Activated naive CD8-positive, alpha-beta T cell treated with anti-CD3 and anti-CD28 coated beads for 36 hours (primary cell): ENCODE data around the gene MTUS2. TPM values are rescaled to one million over a fixed set of nuclear protein-coding genes. Genes with fewer than 3 reads are reported as not detected.

Experiments
- DNase-seq: peaks from one replicate; pipeline ENCODE4 v3.0.0; 2021
- H3K27ac Mint-ChIP-seq: one replicate; pipeline ENCODE4 v1.8.0; 2022; ENCODE audit warnings: mild to moderate bottlenecking, moderate library complexity, mixed read lengths
- H3K27me3 Mint-ChIP-seq: one replicate; pipeline ENCODE4 v1.8.0; 2022; ENCODE audit warnings: mild to moderate bottlenecking, mixed read lengths
- H3K36me3 Mint-ChIP-seq: one replicate; pipeline ENCODE4 v1.8.0; 2021; ENCODE audit warnings: mild to moderate bottlenecking, mixed read lengths
- H3K4me1 Mint-ChIP-seq: one replicate; pipeline ENCODE4 v1.8.0; 2021; ENCODE audit warnings: mixed read lengths
- H3K4me3 Mint-ChIP-seq: one replicate; pipeline ENCODE4 v1.8.0; 2022; ENCODE audit warnings: mild to moderate bottlenecking, moderate library complexity, mixed read lengths
- H3K9me3 Mint-ChIP-seq: one replicate; pipeline ENCODE4 v1.8.0; 2022; ENCODE audit warnings: mixed read lengths
- total RNA-seq, 2 experiments: library from RNA; stranded (reverse); gene quantifications; one replicate each; pipeline ENCODE4 v1.2.3, GENCODE V29; 2021

MTUS2 gene
- total RNA-seq, 2 experiments from 2014 or later: not detected

- Mint-ChIP-seq H3K9me3 (no peaks in the 10 kb centered on the region), H3K27ac (no peak overlapping the region), H3K4me3 (no peak overlapping the region), H3K27me3 (peaks cover 12% of the 10 kb centered on the region), H3K4me1 (peaks cover 4% of the 10 kb centered on the region), H3K36me3 (peaks cover 25% of the 10 kb centered on the region)
- DNase-seq: no peak
Measured at GRCh38 chr13:29508876-29509252, 688.7 kb downstream of the MTUS2 start.

- H3K36me3 Mint-ChIP-seq: peaks cover 28% of the 10 kb centered on the region
- no peak overlapping the region for H3K4me3 Mint-ChIP-seq
- peak overlapping the region; percentile 34 for H3K27ac Mint-ChIP-seq
- H3K27me3 Mint-ChIP-seq: peaks cover 5% of the 10 kb centered on the region
- peaks cover 5% of the 10 kb centered on the region for H3K4me1 Mint-ChIP-seq
- H3K9me3 Mint-ChIP-seq: no peaks in the 10 kb centered on the region
- DNase-seq: no peak
Measured at GRCh38 chr13:29509999-29510589, 690.0 kb downstream of the MTUS2 start.

- no peak for DNase-seq
- Mint-ChIP-seq H3K27ac (no peak overlapping the region), H3K4me3 (no peak overlapping the region), H3K9me3 (no peaks in the 10 kb centered on the region), H3K4me1 (peaks cover 5% of the 10 kb centered on the region), H3K27me3 (peaks cover under 1% of the 10 kb centered on the region), H3K36me3 (peaks cover 28% of the 10 kb centered on the region)
Measured at GRCh38 chr13:29510651-29511084, 690.5 kb downstream of the MTUS2 start.

GRCh38 chr13:29511106-29511796, 691.1 kb downstream of the MTUS2 start:
- peaks cover 28% of the 10 kb centered on the region for H3K36me3 Mint-ChIP-seq
- H3K27me3 Mint-ChIP-seq: no peaks in the 10 kb centered on the region
- H3K9me3 Mint-ChIP-seq: no peaks in the 10 kb centered on the region
- H3K27ac Mint-ChIP-seq: peak overlapping the region; percentile 17
- no peak overlapping the region for H3K4me3 Mint-ChIP-seq
- no peak for DNase-seq
- H3K4me1 Mint-ChIP-seq: peaks cover 5% of the 10 kb centered on the region

GRCh38 chr13:29511980-29512379, 691.8 kb downstream of the MTUS2 start:
- no peaks in the 10 kb centered on the region for H3K27me3 Mint-ChIP-seq
- no peak overlapping the region for H3K4me3 Mint-ChIP-seq
- no peaks in the 10 kb centered on the region for H3K9me3 Mint-ChIP-seq
- no peak overlapping the region for H3K27ac Mint-ChIP-seq
- peaks cover 5% of the 10 kb centered on the region for H3K4me1 Mint-ChIP-seq
- no peak for DNase-seq
- H3K36me3 Mint-ChIP-seq: peaks cover 32% of the 10 kb centered on the region

GRCh38 chr13:29513002-29513980, 693.2 kb downstream of the MTUS2 start:
- no peak for DNase-seq
- H3K4me1 Mint-ChIP-seq: peaks cover 5% of the 10 kb centered on the region
- peak overlapping the region; percentile 51 for H3K27ac Mint-ChIP-seq
- no peaks in the 10 kb centered on the region for H3K9me3 Mint-ChIP-seq
- no peak overlapping the region for H3K4me3 Mint-ChIP-seq
- no peaks in the 10 kb centered on the region for H3K27me3 Mint-ChIP-seq
- H3K36me3 Mint-ChIP-seq: peaks cover 38% of the 10 kb centered on the region

GRCh38 chr13:29513981-29514719, 694.0 kb downstream of the MTUS2 start:
- Mint-ChIP-seq H3K9me3 (no peaks in the 10 kb centered on the region), H3K27me3 (no peaks in the 10 kb centered on the region), H3K27ac (peak overlapping the region; percentile 58), H3K4me3 (no peak overlapping the region), H3K36me3 (peaks cover 30% of the 10 kb centered on the region), H3K4me1 (peaks cover 5% of the 10 kb centered on the region)
- DNase-seq: no peak

- H3K27ac Mint-ChIP-seq: no peak overlapping the region
- no peak for DNase-seq
- H3K27me3 Mint-ChIP-seq: no peaks in the 10 kb centered on the region
- H3K9me3 Mint-ChIP-seq: no peaks in the 10 kb centered on the region
- peaks cover 29% of the 10 kb centered on the region for H3K36me3 Mint-ChIP-seq
- H3K4me3 Mint-ChIP-seq: no peak overlapping the region
- peaks cover 5% of the 10 kb centered on the region for H3K4me1 Mint-ChIP-seq
Measured at GRCh38 chr13:29514720-29515310, 694.7 kb downstream of the MTUS2 start.

GRCh38 chr13:29515372-29515771, 695.2 kb downstream of the MTUS2 start:
- H3K36me3 Mint-ChIP-seq: peaks cover 32% of the 10 kb centered on the region
- no peaks in the 10 kb centered on the region for H3K9me3 Mint-ChIP-seq
- no peak overlapping the region for H3K4me3 Mint-ChIP-seq
- H3K27me3 Mint-ChIP-seq: no peaks in the 10 kb centered on the region
- no peak for DNase-seq
- peaks cover 5% of the 10 kb centered on the region for H3K4me1 Mint-ChIP-seq
- H3K27ac Mint-ChIP-seq: no peak overlapping the region

- Mint-ChIP-seq H3K9me3 (no peaks in the 10 kb centered on the region), H3K27ac (no peak overlapping the region), H3K27me3 (no peaks in the 10 kb centered on the region), H3K36me3 (peaks cover 36% of the 10 kb centered on the region), H3K4me1 (peaks cover 5% of the 10 kb centered on the region), H3K4me3 (no peak overlapping the region)
- no peak for DNase-seq
Measured at GRCh38 chr13:29516012-29516411, 695.9 kb downstream of the MTUS2 start.

GRCh38 chr13:29516880-29517279, 696.7 kb downstream of the MTUS2 start:
- H3K27ac Mint-ChIP-seq: no peak overlapping the region
- DNase-seq: no peak
- H3K27me3 Mint-ChIP-seq: no peaks in the 10 kb centered on the region
- peaks cover 3% of the 10 kb centered on the region for H3K4me1 Mint-ChIP-seq
- no peaks in the 10 kb centered on the region for H3K9me3 Mint-ChIP-seq
- H3K36me3 Mint-ChIP-seq: peaks cover 39% of the 10 kb centered on the region
- no peak overlapping the region for H3K4me3 Mint-ChIP-seq

GRCh38 chr13:29519921-29520320, 699.8 kb downstream of the MTUS2 start:
- no peak overlapping the region for H3K27ac Mint-ChIP-seq
- no peak for DNase-seq
- peaks cover 42% of the 10 kb centered on the region for H3K36me3 Mint-ChIP-seq
- H3K9me3 Mint-ChIP-seq: no peaks in the 10 kb centered on the region
- H3K27me3 Mint-ChIP-seq: no peaks in the 10 kb centered on the region
- H3K4me3 Mint-ChIP-seq: no peak overlapping the region
- no peaks in the 10 kb centered on the region for H3K4me1 Mint-ChIP-seq

GRCh38 chr13:29520671-29521070, 700.5 kb downstream of the MTUS2 start:
- Mint-ChIP-seq H3K4me3 (no peak overlapping the region), H3K27ac (no peak overlapping the region), H3K9me3 (no peaks in the 10 kb centered on the region), H3K27me3 (no peaks in the 10 kb centered on the region), H3K36me3 (peaks cover 43% of the 10 kb centered on the region), H3K4me1 (no peaks in the 10 kb centered on the region)
- DNase-seq: no peak

- no peaks in the 10 kb centered on the region for H3K4me1 Mint-ChIP-seq
- no peak overlapping the region for H3K4me3 Mint-ChIP-seq
- DNase-seq: no peak
- no peaks in the 10 kb centered on the region for H3K27me3 Mint-ChIP-seq
- peaks cover 42% of the 10 kb centered on the region for H3K36me3 Mint-ChIP-seq
- no peak overlapping the region for H3K27ac Mint-ChIP-seq
- H3K9me3 Mint-ChIP-seq: no peaks in the 10 kb centered on the region
Measured at GRCh38 chr13:29521336-29521735, 701.2 kb downstream of the MTUS2 start.
